ENCODE results near the gene IPO13.

Gene IPO13

DNA sequence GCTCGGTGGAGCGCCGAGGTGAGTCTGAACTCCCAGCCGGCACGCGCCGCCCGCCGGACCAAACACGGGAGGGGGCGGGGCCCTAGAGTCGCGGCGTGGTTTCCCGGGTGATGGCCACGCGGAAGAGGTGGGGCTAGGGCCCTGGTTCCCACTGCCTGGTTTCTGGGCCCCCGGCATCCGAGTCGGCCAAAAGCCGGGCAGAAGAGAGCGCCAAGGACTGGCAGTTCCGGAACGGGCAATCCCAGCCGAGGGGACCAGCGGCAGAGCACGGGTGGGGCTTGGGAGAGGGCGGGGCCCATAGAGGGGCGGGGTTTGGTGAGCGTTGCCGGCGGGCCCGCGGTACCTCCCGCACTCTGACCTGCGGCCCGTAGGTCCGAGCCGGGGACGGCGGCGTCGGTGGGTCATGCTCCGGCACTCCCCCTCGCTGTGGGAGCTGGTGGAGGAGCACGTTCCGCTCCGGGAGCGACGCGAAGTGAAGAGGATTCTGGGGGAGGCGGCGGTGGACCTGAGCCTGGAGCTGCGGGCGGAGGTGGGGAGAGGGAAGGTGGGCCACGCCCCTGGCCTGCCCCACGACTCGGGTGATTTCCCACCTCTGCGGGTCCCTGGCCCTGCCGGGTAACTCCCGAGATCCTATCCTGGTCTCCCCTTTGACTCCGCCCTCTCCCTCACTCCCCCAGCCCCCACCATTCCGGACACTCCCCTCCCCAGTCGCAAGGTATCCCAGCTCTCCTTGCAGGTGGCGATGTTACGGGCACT is 44.9 kb downstream of the IPO13 start, which contains the start of gene CCDC24:
Gene CCDC24, plus strand, starts transcription at position 124 of the 756 bp plus-strand sequence. Its CDS starts 280 bp downstream, at position 404.
- DNase-seq, result peak; percentile 76

DNA sequence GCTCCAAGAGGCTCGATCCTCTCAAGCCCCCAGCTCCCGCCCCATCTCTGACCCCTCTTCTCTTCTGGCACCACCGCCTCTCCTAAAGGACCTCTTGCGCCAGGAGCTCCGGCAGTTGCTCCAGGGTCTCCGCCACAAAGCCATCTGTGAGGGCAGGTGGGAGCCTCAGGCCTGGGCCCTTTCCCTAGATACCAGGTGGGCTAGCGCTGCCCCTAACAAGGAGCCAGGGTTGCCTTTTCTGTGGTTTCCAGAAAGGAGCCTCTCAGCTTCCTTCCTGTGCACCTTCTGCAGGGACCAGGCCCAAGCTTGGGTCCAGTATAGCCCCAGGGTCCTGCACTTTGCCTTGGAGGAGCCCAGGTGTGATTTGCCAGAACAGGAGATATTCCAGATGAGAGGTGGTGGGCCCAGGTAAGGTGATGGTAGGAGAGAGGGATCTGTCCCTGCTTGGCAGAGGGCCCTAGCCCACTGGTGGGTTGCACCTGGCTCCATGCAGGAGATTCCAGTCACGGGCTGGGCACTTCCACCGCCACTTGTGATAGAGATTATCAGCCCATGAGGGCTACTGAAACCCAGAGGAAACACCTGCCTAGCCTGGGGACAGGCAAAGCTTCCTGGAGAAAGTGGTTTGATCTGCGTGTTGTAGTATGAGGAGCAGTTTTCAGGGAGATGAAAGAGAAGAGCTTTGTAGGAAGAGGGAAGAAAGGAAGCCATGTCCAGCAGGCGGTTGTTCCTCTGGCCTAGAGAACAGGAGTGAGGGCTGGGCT is 45.7 kb downstream of the IPO13 start:
- no peak for DNase-seq

DNA sequence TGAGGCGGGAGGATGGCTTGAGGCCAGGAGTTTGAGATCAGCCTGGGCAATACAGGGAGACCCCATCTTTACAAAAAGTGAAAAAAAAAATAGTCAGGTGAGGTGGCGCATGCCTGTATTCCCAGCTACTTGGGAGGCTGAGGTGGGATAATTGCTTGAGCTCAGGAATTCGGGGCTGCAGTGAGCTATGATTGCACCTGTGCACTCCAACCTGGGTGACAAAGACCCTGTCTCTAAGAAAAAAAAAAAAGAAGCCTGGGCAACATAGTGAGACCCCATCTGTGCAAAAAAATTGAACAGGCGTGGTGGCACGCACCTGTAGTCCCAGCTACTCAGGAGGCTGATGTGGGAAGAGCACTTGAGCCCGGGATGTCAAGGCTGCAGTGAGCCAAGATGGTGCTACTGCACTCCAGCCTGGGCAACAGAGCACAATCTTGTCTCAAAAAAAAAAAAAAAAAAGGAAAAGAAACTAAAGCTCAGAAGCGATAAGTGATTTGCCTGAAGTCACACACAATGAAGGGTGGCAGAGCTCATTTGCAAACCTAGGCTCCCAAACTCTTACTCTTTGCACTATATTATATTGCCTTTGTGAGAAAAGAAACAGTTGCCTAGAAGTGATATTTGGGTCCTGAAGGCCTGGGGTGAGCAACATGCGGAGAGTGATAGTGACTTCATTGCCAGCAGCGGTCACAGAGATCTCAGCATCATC is 46.6 kb downstream of the IPO13 start:
- no peak for DNase-seq

DNA sequence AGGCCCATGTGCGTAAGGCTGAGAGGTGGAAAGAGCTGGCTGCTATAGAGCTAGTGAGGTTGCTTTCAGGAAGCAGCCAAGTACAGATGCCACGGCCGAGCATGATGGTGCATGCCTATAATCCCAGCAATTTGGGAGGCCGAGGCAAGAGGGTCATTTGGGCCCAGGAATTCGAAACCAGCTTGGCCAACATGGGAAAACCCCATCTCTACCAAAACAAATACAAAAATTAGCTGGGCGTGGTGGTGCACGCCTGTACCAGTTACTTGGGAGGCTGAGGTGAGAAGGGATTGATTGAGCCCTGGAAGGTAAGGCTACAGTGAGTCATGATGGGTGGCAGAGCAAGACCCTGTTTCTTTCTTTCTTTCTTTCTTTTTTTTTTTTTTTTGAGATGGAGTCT is 47.3 kb downstream of the IPO13 start:
- DNase-seq, result no peak

DNA sequence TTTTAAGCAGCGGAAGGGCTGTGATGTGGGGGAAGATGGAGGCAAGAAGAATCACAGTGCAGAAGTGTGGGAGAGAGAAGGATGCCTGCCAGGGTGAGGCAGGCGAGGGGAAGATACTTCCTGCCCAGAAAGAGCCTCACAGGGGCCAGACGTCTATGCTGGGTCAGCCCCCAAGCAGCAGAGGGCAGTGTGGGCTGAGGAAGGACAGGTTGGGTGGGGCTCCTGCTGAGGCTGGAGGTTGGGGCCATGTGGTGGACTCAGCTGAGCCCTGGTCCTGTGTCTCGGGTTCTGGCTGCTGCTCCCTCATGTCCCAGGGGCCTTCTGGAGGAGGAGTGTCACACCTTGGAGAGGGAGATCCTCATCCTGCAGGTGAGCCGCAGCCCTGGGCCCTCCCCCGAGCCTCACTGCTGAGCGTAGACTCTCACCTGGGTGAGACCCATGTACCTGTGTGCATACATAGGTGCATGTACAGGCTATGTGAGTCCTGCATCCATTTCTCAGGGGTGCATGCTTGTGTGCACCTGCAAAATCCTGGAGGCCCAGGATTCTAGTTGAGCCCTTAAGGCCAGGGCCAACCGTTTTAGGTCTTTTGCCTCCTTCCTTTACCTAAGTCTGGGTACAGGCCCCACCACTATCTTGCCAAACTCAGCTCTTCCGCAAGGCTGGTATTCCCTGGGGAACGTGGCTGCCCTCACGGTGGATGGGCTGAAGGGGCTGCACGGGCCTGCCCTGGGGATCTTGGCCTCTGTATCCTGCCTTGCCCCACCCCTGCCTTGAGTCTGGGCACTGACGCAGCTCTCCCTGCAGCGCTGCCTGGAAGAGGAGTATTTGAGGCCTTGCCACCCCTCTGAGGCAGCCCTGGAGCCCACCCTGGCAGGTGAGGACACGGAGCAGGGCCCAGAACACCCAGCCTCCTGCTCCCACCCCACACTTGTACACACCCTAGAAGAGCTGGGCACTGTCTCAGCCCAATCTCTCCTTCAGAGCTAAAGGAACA is 48.3 kb downstream of the IPO13 start:
- DNase-seq, result peak; percentile 32

DNA sequence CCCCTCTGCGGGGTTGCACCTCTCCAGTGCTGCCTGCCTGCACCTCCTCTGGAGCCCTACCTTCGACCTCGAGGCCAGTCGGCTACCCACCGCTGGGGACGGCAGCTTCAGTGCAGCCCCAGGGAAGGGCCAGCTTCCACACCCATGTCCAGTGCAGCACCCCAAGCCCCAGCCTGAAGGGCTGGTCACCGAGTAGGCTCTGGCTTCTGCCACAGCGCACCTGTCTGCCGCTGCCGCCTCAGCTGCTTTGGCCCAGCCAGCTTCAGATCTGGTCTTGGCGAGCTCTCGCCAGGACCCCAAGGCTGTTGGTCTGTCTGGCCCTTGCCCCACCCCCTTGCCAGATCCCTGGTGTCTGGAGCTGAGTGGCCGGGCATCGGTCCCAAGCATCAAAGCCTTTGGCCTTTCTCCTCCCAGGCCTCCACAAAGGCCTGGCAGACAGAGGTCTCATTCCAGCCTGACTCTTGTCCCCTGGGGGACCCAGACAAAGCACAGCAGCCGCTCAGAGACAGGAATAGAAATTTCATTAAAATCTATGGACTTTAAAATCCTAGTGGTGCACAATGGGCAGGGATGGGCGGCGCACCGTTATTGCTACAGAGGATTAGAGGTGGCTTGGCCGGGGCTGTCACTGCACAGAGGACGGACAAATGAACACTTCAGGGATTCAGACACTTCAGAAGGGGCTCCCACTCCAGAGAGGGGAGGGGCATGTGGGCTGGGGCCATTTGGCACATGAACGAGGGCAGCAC is 49.4 kb downstream of the IPO13 start:
- no peak for DNase-seq

DNA sequence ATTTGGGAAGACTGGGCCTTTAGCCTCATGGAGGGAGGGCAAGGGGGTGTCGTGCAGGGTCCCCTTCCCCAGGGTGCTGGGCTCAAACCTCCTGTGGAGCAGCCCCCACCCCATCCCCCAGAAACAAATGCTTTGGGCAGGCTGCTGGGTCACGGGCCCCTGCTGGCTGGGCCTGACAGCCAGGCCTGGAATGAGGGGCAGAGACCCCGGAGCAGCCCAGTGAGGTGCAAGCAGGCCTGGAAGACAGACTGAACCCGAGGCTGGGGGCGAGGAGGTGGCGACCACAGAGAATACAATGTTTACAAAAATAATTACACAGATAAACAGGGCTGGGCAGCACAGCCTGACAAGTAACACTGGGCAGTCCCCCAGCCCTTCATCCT is 50.0 kb downstream of the IPO13 start:
- no peak for DNase-seq

DNA sequence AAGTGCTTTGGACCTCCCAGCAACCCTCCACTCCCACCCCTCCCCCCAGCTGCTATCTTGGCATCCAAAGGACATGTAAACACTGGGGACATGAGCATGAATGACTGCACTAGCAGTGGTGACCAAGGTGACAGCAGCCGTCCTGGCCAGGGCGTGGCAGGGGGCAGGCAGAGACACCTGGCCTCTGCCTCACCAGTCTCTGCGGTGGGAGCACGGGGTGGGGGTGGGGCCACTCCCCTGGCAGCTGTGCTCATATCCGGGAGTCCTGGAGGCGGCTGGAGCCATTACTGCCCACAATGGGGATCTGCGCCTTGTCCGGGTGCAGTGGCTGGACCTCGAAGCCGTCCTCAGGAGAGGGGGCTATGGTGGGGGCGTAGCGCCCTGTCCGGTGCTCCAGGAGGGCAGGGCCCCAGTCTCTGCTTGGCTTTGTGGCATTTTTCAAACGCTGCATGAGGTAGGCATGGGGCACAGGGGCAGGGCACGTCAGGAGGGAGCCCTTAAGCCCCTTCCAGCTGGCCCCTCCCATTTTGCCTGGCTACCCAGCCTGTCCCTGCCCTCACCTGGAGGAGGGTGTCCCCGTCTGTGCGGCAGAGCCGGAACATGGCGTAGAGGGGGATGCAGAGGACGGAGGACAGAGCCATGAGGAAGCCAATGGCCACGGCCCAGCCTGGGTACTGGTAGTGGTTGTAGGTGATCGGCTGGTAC is 50.7 kb downstream of the IPO13 start:
- no peak for DNase-seq

DNA sequence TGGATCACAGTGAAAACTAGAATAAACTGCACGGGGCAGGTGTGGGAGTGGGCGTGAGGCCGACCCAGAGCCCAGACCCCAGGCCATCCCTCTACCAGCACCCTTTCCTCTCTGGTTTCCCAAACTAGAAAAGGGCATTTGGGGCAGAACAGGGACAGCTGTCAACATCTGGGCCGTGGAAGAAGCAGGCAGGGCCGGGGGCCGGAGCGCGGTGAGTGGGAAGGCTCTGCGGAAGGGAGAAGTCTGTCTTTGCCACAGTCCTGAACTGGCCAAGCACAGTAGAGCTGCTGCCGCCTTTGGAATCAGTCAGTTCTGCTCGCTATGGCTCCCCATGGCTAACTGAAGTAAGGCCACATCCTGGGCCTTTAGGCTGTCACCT is 51.2 kb downstream of the IPO13 start:
- no peak for DNase-seq

DNA sequence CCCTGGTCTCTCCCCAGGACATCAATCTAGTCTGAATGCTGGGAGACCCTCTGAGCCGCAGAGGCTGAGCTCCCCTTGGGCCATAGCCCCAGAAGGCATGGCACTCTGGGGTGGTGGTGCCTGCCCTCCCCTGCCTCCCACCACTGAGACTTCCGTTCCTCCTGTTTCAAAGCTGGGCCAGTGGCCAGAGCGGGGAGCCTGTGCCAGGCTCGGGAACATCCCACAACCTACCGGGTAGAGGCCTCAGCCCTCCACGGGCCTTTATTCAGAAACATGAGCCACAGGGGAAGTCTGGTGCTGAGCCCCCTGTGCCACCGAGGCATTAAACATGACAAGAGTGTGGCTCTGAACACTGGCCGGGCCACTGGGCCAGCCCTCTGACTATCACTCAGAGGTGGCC is 52.7 kb downstream of the IPO13 start:
- DNase-seq, result no peak

DNA sequence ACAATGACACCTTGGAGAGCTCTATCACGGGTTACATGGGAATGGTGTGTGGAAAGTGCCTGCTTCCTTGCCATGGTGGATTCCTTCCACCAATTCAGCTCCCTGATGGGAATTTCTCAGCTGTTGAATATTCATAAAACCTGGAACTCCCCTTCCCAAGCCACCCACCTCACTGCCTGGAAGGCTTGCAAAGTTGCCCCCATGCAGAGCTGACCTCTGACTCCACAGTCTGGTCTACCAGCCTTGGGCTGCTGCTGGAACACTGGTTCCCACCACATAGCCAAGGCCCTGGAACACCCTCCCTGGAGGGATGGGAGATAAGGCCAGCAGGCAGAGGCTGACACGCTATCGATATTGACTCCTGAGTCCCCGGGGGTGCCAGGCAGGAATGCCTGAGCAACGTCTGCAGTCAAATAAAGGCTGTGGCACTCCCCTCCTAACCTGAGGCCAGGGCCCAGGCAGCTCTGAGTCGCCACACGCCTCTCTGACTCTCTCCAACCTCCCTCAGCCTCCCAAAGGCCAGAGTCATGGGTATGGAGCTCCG is 53.4 kb downstream of the IPO13 start:
- DNase-seq, result no peak

DNA sequence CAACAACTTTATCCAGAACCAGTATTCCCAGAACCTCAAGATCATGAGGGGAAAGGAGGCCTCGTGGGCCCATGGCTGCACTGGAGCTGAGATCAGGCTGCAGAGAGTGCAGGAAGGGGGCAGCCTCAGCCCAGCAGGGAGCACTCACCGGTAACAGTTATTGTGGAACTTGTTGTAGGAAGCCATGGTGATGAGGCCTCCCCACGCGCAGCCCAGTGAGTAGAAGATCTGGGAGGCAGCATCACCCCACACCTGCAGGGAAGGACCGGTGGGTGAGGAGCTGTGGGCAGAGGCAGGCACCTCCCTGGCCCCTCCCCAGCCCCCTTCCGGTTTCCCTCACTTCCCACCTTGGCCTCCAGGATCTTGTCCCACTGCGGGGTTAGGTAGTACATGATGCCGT is 55.4 kb downstream of the IPO13 start:
- no peak for DNase-seq

DNA sequence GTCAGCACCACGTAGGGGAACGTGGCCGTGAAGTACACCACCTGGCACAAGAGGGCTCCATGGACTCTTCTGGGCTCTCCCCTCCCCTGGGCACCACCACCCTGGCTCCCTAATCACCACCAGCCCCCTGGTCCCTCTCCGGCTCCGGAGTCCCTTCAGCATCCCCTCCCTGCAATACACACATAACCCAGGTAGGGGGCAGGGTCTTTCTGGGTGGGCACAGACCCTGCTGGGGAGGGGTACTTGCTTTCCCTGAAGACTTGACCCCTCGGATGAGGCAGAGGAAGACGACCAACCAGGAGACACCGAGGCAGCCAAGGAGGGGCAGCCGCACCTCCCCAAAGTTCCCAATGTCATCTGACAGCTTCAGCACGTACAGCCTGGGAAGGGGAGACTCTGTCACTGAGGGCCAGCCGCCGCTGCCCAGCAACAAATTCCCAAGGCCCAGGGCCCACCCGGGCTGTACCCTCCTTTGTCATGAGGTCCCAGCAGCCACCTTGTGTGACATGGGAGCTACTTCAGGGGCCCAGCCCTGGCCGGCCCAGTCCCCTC is 55.9 kb downstream of the IPO13 start:
- DNase-seq, result no peak

DNA sequence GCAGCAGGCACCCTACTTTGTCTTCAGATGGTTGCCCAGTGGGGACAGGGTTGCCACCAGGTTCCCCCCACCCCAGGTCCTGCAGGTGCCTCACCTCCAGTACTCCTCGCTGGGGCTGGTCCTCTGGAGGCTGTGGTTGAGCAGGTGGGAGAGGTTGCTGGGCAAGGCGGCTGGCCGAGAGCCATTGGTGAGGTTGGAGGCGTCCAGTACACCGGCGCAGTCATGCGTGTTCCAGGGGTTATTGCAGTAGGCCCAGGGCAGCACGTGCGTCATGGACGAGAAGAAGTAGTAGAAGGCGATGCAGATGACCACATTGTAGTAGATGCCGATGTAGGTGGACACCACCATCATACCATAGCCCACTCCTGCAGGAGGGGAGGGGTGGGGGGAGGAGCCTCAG is 61.5 kb downstream of the IPO13 start:
- no peak for DNase-seq

DNA sequence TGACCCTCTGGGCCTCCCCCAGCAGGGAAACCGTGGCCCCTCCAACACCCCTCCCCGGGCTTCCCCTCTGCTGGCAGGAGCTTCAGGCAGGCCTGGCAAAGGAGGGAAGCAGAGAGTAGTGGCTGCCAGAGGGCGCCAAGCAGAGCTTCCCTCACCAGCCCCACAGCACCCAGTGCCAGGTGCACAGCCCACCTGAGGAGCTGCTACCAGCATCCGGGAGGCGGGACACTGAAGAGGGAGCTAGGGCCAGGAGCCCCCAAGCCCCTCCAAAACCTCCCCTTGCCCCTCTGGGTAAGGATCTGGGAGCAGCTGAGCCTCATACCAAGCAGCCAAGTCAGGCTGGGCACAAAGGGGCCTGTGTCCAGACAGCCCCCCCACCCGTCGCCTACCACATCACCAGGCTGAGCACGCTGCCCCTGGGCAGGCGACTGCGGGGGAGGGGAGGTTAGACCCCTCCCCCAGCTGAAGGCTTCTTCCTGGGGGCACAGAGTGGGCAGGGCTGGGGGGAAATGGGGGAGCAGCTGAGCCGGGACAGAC is 64.3 kb downstream of the IPO13 start:
- DNase-seq, result no peak

DNA sequence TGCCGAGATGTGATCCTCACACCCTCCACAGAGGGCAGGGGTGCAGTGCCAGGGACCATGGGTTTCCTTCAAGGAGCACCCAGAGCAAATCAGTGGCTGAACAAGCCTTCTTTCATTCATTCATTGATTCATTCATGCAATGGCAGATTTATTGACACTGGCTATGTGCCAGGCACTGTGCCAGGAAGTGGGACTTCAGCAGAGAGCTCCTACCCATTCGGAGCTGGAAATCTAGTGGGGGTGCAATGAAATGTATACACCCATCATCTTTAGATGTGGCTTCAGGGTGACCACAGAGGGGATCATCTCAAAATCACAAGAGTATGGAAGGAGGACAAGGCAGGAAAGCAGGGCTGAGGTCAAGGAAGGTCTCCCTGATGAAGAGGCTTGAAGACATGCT is 65.7 kb downstream of the IPO13 start:
- DNase-seq, result no peak

DNA sequence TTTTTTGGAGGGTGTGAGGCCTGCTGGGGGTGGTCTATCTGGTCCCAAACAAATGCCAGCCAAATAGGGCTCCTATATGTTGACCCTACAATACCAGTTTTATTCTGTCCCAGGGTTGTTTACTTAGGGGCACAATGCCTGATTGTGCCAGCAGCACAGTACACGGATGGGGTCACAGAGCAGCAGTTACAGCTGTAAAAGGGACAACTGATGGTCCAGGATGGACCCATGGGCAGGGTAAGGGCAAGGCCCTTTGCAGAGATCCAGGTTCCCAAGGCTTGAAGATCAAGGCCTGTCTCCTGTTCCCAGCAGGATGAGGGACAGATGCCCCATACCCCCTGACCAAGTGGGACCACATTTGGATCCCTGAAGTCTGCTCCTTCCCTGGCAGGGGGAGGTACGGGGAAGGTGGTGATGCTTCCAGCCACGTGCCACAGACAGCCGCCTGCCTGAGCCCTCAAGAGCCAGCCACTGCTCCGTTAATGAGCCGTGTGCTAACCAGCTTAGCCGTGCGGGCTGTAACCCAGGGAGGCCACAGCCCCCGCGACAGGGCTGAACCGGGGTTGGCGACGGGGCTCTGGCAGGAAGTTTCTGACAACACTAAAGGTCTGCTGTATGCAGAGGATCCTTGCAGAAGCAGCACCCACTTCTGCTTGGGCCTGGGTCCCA is 66.3 kb downstream of the IPO13 start:
- DNase-seq, result no peak

DNA sequence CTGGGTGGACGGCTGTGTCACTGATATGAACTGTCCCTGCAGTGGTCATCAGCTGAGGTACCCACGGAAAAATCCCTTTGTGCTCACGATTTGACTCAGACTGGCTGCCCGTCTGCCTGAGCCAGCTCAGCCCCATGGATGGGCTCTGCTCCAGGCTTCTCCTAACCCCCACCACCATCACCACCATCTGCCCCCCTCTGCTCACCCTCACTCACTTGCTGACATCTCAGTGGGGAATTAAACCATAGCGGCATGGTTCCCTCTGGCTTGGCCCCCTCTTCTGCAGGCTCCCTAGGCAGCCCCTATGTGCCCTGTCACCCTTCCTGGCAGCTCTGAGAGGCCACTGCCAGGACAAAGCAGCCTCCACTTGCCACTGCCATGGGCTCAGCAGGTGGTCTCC is 67.2 kb downstream of the IPO13 start:
- no peak for DNase-seq

DNA sequence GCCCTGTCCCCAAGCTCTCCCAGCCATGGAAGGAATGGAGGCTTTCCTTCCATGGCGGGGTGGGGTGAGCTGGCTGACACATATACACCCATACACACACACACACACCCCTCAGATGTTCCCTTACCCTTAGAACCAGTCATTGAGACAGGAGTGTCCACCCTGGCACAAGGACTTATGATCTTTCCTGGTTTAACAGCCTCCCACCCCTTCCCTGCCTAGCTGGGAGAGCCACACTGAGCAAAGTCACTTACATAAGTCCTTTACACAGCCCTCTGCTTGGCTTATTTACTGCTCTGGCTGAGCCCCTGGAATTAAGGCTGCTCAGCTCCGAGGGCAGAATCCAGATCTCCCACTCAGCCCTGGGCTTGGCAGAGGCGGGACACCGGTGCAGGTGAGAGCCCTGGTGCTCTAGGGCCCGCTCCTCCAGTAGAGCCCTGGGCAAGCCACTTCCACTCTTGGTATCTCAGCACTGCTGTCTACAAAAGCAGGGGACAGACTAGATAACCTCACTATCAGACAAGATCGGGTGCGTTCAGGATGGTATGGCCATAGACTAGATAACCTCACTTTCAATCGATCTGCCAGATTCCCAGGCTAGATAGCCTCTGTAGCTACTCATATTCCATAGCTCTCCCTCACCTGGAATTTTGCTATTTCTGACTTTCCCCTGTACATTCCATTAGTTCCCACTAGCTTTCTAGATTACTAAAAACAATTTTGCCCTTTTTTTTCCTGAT is 67.8 kb downstream of the IPO13 start:
- no peak for DNase-seq
